Measurements from ENCODE around the gene MAFF.

MAFF gene

DNA sequence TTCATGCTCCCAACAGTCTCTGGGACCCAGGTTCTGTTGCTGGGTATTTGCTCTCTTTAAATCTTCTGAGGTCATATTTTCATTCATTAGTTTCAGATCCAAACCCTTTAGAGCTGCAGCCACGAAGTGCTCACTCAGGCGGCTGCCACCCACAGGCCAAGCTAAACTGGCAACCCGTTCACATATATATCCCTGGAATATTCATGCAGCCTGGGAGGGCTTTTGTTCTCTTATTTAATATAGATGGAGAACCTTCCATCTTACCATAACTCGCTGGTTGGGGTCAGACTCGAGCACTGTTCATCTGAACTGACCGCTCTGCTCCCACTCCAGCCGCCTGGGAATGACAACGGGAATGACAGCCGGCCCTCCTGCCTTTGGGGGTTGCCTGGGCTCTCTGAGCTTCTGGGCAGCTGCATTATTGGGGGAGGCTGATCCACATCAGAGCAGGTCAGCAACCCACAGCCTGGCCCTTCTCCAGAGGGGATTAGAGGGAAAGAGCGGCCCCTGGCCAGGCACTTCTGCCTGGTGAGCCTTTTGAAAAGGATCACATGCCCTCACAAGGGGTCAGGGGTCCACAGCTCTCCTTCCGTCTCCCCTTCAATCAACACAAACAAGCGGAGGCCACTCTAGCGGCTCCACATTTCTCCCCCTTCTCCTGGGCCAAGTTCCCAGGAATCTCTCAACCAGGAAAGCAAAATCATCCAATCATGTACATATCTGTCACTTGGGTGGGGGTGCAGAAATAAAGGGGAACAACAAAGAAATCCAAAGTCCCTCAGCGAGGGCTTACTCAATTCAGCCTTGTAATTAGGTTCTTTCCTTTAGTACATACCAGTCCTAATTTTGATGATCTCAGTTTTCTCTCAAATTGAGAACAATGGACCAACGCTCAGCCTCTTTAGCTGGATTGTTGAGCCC is 59.2 kb downstream of the MAFF start:
- Mint-ChIP-seq H3K9me3 (no peaks in the 10 kb centered on the region), H3K4me1 (peaks cover 60% of the 10 kb centered on the region), H3K27ac (peak overlapping the region; percentile 60 to 86 (median 83)), H3K27me3 (ENCODE audit: low read depth) (no peaks in the 10 kb centered on the region), H3K4me3 (peak overlapping the region in 2 of 3 experiments; percentile 24 to 34), H3K36me3 (ENCODE audit: low read depth) (peaks cover 18% of the 10 kb centered on the region)
- TF ChIP-seq, protein P1, sequence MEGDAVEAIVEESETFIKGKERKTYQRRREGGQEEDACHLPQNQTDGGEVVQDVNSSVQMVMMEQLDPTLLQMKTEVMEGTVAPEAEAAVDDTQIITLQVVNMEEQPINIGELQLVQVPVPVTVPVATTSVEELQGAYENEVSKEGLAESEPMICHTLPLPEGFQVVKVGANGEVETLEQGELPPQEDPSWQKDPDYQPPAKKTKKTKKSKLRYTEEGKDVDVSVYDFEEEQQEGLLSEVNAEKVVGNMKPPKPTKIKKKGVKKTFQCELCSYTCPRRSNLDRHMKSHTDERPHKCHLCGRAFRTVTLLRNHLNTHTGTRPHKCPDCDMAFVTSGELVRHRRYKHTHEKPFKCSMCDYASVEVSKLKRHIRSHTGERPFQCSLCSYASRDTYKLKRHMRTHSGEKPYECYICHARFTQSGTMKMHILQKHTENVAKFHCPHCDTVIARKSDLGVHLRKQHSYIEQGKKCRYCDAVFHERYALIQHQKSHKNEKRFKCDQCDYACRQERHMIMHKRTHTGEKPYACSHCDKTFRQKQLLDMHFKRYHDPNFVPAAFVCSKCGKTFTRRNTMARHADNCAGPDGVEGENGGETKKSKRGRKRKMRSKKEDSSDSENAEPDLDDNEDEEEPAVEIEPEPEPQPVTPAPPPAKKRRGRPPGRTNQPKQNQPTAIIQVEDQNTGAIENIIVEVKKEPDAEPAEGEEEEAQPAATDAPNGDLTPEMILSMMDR (IDR thresholded peaks at IDR 0.05; ENCODE audit: unreplicated experiment in 3 of 3) = no peak

DNA sequence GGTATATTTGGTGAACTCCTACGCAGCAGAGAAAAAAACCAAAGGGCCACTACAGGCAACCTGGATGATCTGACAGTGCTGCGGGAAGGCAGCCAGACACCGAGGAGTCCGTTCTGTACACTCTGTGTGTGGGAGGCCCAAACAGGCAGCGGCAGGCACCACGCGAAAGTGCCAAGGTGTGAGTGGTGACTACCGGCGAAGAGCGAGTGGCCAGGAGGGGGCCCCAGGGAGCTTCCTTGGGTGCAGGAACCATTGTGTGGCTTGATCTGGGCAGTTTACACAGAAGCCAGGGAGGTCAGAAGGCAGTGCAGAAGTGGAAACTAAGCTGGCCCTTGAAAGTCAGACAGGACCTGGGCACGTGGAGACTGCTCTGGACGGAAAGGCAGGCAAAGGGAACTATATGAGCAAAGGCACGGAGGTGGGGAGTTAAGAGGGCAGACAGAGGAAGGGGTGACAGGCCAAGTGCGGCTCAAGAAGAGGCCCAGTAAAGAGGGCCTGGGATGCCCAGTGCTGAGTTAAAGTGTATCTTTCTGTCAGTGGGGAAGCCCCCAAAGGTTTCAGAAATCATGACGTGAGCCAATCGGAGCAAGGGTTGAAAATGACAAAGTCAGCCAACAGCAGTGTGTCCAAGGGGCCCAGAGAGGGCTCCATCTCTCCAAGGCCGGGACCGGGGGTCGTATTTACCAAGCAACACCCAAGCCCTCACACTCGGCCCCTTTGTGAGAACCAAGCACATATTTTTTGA is 60.4 kb downstream of the MAFF start:
- Mint-ChIP-seq H3K4me1 (peaks cover 51% of the 10 kb centered on the region), H3K4me3 (no peak overlapping the region), H3K27me3 (ENCODE audit: low read depth) (no peaks in the 10 kb centered on the region), H3K27ac (peak overlapping the region; percentile 60 to 86 (median 83)), H3K9me3 (no peaks in the 10 kb centered on the region), H3K36me3 (ENCODE audit: low read depth) (peaks cover 18% of the 10 kb centered on the region)
- TF ChIP-seq, protein P1 (IDR thresholded peaks at IDR 0.05; ENCODE audit: unreplicated experiment in 3 of 3) = peak in 2 of 3 experiments; percentile 21 to 30

DNA sequence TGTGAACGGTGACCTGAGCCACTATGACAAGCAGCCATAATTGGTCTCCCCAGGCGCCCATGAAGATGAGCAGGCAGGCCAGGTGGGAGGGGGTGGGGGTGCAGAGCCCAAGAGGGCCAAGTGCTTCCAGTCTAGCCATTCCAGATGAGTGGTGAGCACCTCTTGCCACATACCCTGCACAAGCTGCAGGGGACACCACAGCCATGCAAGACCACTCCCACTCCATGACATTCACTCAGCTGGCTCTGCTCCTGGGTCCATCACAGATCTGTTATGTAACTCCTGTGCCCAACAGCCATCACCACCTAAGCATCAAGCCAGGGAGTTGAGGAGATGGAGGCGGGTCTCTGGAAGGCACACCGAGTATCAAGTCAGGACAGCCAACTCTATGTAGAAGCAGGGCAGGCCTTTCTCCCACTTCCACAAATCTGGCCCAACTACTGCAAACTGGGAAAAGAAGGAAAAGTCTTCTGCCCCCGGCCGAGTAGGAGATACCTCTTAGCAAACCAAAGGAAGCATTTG is 62.6 kb downstream of the MAFF start:
- H3K36me3 Mint-ChIP-seq (ENCODE audit: low read depth) = peaks cover 18% of the 10 kb centered on the region
- H3K9me3 Mint-ChIP-seq = no peaks in the 10 kb centered on the region
- H3K27me3 Mint-ChIP-seq (ENCODE audit: low read depth) = no peaks in the 10 kb centered on the region
- no peak overlapping the region for H3K27ac Mint-ChIP-seq
- peaks cover 44% of the 10 kb centered on the region for H3K4me1 Mint-ChIP-seq
- H3K4me3 Mint-ChIP-seq = no peak overlapping the region
- TF ChIP-seq, protein P1 (IDR thresholded peaks at IDR 0.05; ENCODE audit: unreplicated experiment in 3 of 3) = no peak
